GM19043 (cell line): ENCODE results near the gene DAB2IP.

Experiments
- ATAC-seq: cut with Tn5 transposase; IDR thresholded peaks from one replicate; pipeline ENCODE4 v1.9.1; 2021; ENCODE audit warnings: low read depth; ENCODE audit not compliant: unreplicated experiment

Gene DAB2IP

GRCh38 chr9:121681404-121681803, 30.0 kb downstream of the DAB2IP start:
- ATAC-seq, result no peak

GRCh38 chr9:121682201-121682600, 30.8 kb downstream of the DAB2IP start:
- no peak for ATAC-seq

- ATAC-seq, result no peak
Observed at GRCh38 chr9:121682926-121683515, 31.6 kb downstream of the DAB2IP start.

GRCh38 chr9:121683652-121684051, 32.2 kb downstream of the DAB2IP start:
- ATAC-seq, result no peak

- no peak for ATAC-seq
Observed at GRCh38 chr9:121684381-121685145, 33.1 kb downstream of the DAB2IP start.

GRCh38 chr9:121685146-121685794, 33.8 kb downstream of the DAB2IP start:
- ATAC-seq, result no peak

- ATAC-seq, result no peak
Observed at GRCh38 chr9:121685795-121686377, 34.5 kb downstream of the DAB2IP start.

GRCh38 chr9:121686930-121687541, 35.6 kb downstream of the DAB2IP start:
- peak; percentile 63 for ATAC-seq

- no peak for ATAC-seq
Observed at GRCh38 chr9:121688146-121688680, 36.8 kb downstream of the DAB2IP start.

GRCh38 chr9:121688681-121689080, 37.2 kb downstream of the DAB2IP start:
- no peak for ATAC-seq

- no peak for ATAC-seq
Observed at GRCh38 chr9:121689461-121690157, 38.2 kb downstream of the DAB2IP start.

GRCh38 chr9:121690316-121690715, 38.9 kb downstream of the DAB2IP start:
- ATAC-seq, result no peak

GRCh38 chr9:121690766-121691165, 39.3 kb downstream of the DAB2IP start:
- no peak for ATAC-seq

GRCh38 chr9:121691890-121692289, 40.5 kb downstream of the DAB2IP start:
- ATAC-seq, result no peak

- no peak for ATAC-seq
Observed at GRCh38 chr9:121692606-121693387, 41.4 kb downstream of the DAB2IP start.

- no peak for ATAC-seq
Observed at GRCh38 chr9:121693388-121693670, 41.9 kb downstream of the DAB2IP start.

- no peak for ATAC-seq
Observed at GRCh38 chr9:121694001-121694400, 42.6 kb downstream of the DAB2IP start.

GRCh38 chr9:121694600-121694999, 43.2 kb downstream of the DAB2IP start:
- no peak for ATAC-seq

- no peak for ATAC-seq
Observed at GRCh38 chr9:121696930-121697329, 45.5 kb downstream of the DAB2IP start.
